Measurements from ENCODE around the gene SHC3. TPM values are rescaled to one million over a fixed set of nuclear protein-coding genes. Genes with fewer than 3 reads are reported as not detected.

Gene SHC3
- total RNA-seq, 4 donors from 2014 or later: 0.38 to 9.3 (median 4.4) TPM

GRCh38 chr9:89048616-89049015 lies 130.0 kb downstream of the SHC3 start:
- H3K36me3 ChIP-seq: no peaks in the 10 kb centered on the region
- H3K27ac ChIP-seq: no peak overlapping the region
- H3K4me3 ChIP-seq: no peak overlapping the region
- no peak for DNase-seq
- intact Hi-C loops (cut with DNase I): no loop called here
- H3K9me3 ChIP-seq: no peaks in the 10 kb centered on the region
- TF ChIP-seq CTCF (IDR thresholded peaks at IDR 0.05) (no peak), POLR2A (IDR thresholded peaks at IDR 0.05) (no peak)
- H3K27me3 ChIP-seq: no peaks in the 10 kb centered on the region
- 93 to 98% methylated on average over 10 to 11 of the region's 11 CpGs for WGBS, 2 donors
- no peaks in the 10 kb centered on the region for H3K4me1 ChIP-seq

- Histone ChIP-seq H3K36me3 (no peaks in the 10 kb centered on the region), H3K4me1 (no peaks in the 10 kb centered on the region), H3K27me3 (no peaks in the 10 kb centered on the region), H3K27ac (no peak overlapping the region), H3K4me3 (no peak overlapping the region), H3K9me3 (no peaks in the 10 kb centered on the region)
- WGBS, 2 donors: 92 to 93% methylated on average over 4 of the region's 4 CpGs
- TF ChIP-seq POLR2A (IDR thresholded peaks at IDR 0.05) (no peak), CTCF (IDR thresholded peaks at IDR 0.05) (no peak)
- no peak for DNase-seq
- intact Hi-C loops (cut with DNase I): no loop called here
Observed at GRCh38 chr9:89047667-89048066, 131.0 kb downstream of the SHC3 start.

- Histone ChIP-seq H3K27ac (no peak overlapping the region), H3K27me3 (no peaks in the 10 kb centered on the region), H3K4me1 (no peaks in the 10 kb centered on the region), H3K4me3 (no peak overlapping the region), H3K9me3 (no peaks in the 10 kb centered on the region), H3K36me3 (no peaks in the 10 kb centered on the region)
- no peak for DNase-seq
- intact Hi-C loops (cut with DNase I): no loop called here
- TF ChIP-seq POLR2A (IDR thresholded peaks at IDR 0.05) (no peak), CTCF (IDR thresholded peaks at IDR 0.05) (no peak)
- WGBS, 2 donors: 46 to 48% methylated on average over 2 of the region's 2 CpGs
Observed at GRCh38 chr9:89046832-89047231, 131.8 kb downstream of the SHC3 start.

GRCh38 chr9:89044881-89045280 lies 133.7 kb downstream of the SHC3 start:
- Histone ChIP-seq H3K36me3 (no peaks in the 10 kb centered on the region), H3K4me1 (no peaks in the 10 kb centered on the region), H3K9me3 (no peaks in the 10 kb centered on the region), H3K27ac (no peak overlapping the region), H3K4me3 (no peak overlapping the region), H3K27me3 (no peaks in the 10 kb centered on the region)
- 67 to 80% methylated on average over 4 of the region's 4 CpGs for WGBS, 2 donors
- TF ChIP-seq POLR2A (IDR thresholded peaks at IDR 0.05) (no peak), CTCF (IDR thresholded peaks at IDR 0.05) (no peak)
- no peak for DNase-seq
- intact Hi-C loops (cut with DNase I): no loop called here

- no peak for DNase-seq
- intact Hi-C loops (cut with DNase I): no loop called here
- no peaks in the 10 kb centered on the region for H3K36me3 ChIP-seq
- TF ChIP-seq POLR2A (IDR thresholded peaks at IDR 0.05): no peak
- no peak for TF ChIP-seq CTCF (IDR thresholded peaks at IDR 0.05)
- WGBS, 2 donors: 86 to 97% methylated on average over 2 of the region's 2 CpGs
- H3K27ac ChIP-seq: no peak overlapping the region
- peaks cover 0 to 1% (median 0%) of the 10 kb centered on the region in 3 donors for H3K4me1 ChIP-seq
- H3K4me3 ChIP-seq: no peak overlapping the region
- no peaks in the 10 kb centered on the region for H3K27me3 ChIP-seq
- H3K9me3 ChIP-seq: no peaks in the 10 kb centered on the region
Observed at GRCh38 chr9:89044104-89044503, 134.5 kb downstream of the SHC3 start.

Data from esophagus squamous epithelium (tissue), 5 donors.